Mesendoderm (in vitro differentiated cells): ENCODE results near the gene ELF3. TPM values are rescaled to one million over a fixed set of nuclear protein-coding genes. Genes with fewer than 3 reads are reported as not detected.
"Not testable (repeated sequence)": the region's sequence is repeated elsewhere in the genome, so short reads cannot be mapped to it uniquely, and the experiment has no call there.

Experiments used
- DNase-seq: peaks from one replicate; pipeline ENCODE4 v3.0.0; 2013
- H2AK5ac ChIP-seq: 2 replicates; pipeline ENCODE4 v1.6.1; 2013; ENCODE audit warnings: low read length, inconsistent platforms
- H2BK120ac ChIP-seq: 2 replicates; pipeline ENCODE4 v1.6.1; 2013; ENCODE audit warnings: low read depth, mild to moderate bottlenecking, low read length, moderate library complexity, mixed read lengths
- H2BK15ac ChIP-seq: replicated peaks from 2 replicates; pipeline ENCODE4 v1.6.1; 2013; ENCODE audit warnings: low read depth, mild to moderate bottlenecking, moderate library complexity
- H2BK5ac ChIP-seq: 2 replicates; pipeline ENCODE4 v1.6.1; 2013; ENCODE audit warnings: low read length, inconsistent platforms
- H3K18ac ChIP-seq: 2 replicates; pipeline ENCODE4 v1.6.1; 2013; ENCODE audit warnings: mild to moderate bottlenecking, low read length, mixed read lengths
- H3K23ac ChIP-seq: one replicate; pipeline ENCODE4 v1.6.1; 2013; ENCODE audit warnings: low read length
- H3K27ac ChIP-seq: 2 replicates; pipeline ENCODE4 v1.5.1; 2013; ENCODE audit warnings: low read depth, mild to moderate bottlenecking, inconsistent platforms, low read length, moderate library complexity
- H3K27me3 ChIP-seq: 2 replicates; pipeline ENCODE4 v1.6.1; 2013; ENCODE audit warnings: low read length, control low read depth, mild to moderate bottlenecking, inconsistent platforms; ENCODE audit not compliant: insufficient read depth, poor library complexity
- H3K36me3 ChIP-seq: 2 replicates; pipeline ENCODE4 v1.6.1; 2013; ENCODE audit warnings: low read length, inconsistent platforms; ENCODE audit not compliant: control insufficient read depth, insufficient read depth
- H3K4ac ChIP-seq: one replicate; pipeline ENCODE4 v1.6.1; 2013; ENCODE audit warnings: low read depth, mild to moderate bottlenecking, low read length, moderate library complexity
- H3K4me1 ChIP-seq: 2 replicates; pipeline ENCODE4 v1.6.1; 2013; ENCODE audit warnings: low read depth, low read length, inconsistent platforms; ENCODE audit not compliant: control insufficient read depth
- H3K4me2 ChIP-seq: 2 replicates; pipeline ENCODE4 v1.6.1; 2013; ENCODE audit warnings: low read length
- H3K4me3 ChIP-seq: 2 replicates; pipeline ENCODE4 v1.5.1; 2013; ENCODE audit warnings: mild to moderate bottlenecking, low read length
- H3K56ac ChIP-seq: one replicate; pipeline ENCODE4 v1.6.1; 2013; ENCODE audit warnings: low read length
- H3K79me1 ChIP-seq: 2 replicates; pipeline ENCODE4 v1.6.1; 2013; ENCODE audit warnings: low read length, inconsistent platforms
- H3K79me2 ChIP-seq: 2 replicates; pipeline ENCODE4 v1.6.1; 2013; ENCODE audit warnings: mild to moderate bottlenecking, low read length; ENCODE audit not compliant: control insufficient read depth, insufficient read depth
- H3K9ac ChIP-seq: 2 replicates; pipeline ENCODE4 v1.6.1; 2013; ENCODE audit warnings: low read length, inconsistent platforms
- H4K5ac ChIP-seq: one replicate; pipeline ENCODE4 v1.6.1; 2013; ENCODE audit warnings: low read length
- H4K8ac ChIP-seq: one replicate; pipeline ENCODE4 v1.6.1; 2013; ENCODE audit warnings: low read depth, mild to moderate bottlenecking, control low read depth, low read length, moderate library complexity
- WGBS: extraction: QIAGEN DNeasy Blood & Tissue Kit; methylation state at CpG from one replicate; pipeline ENCODE4 v1.1.7; 2013; ENCODE audit warnings: low lambda C conversion rate, missing lambda C conversion rate; ENCODE audit not compliant: insufficient coverage; ENCODE audit errors: extremely low coverage; 5-methylcytosine and 5-hydroxymethylcytosine counted together
- polyA plus RNA-seq, 2 experiments: library from polyadenylated mRNA; stranded (reverse); fragments of 200-250 nt; gene quantifications; one replicate each; pipeline ENCODE4 v1.2.3, GENCODE V29; 2013

The ELF3 gene
- 5.0 TPM for polyA plus RNA-seq (2013, experiment 1 of 2)
- 5.0 TPM for polyA plus RNA-seq (2013, experiment 2 of 2)

GRCh38 chr1:202010180-202011015 lies at the start of gene ELF3:
Gene ELF3 (plus strand): TSS chr1:202010587. CDS start chr1:202011137, 550 bp downstream.
- Histone ChIP-seq H3K79me1 (peaks cover 2% of the 10 kb centered on the region), H3K36me3 (no peaks in the 10 kb centered on the region), H3K56ac (peak within 1 kb of the TSS; percentile 87), H3K4ac (peak within 1 kb of the TSS; percentile 59), H3K18ac (peak within 1 kb of the TSS; percentile 77), H4K8ac (no peak within 1 kb of the TSS), H2BK15ac (no peak within 1 kb of the TSS), H2BK120ac (no peak within 1 kb of the TSS), H3K27me3 (no peaks in the 10 kb centered on the region), H3K4me3 (peak within 1 kb of the TSS; percentile 26), H3K4me1 (peaks cover 23% of the 10 kb centered on the region), H3K23ac (no peak within 1 kb of the TSS), H2BK5ac (peak within 1 kb of the TSS; percentile 83), H3K9ac (peak within 1 kb of the TSS; percentile 66), H3K4me2 (peak within 1 kb of the TSS; percentile 66), H3K79me2 (no peaks in the 10 kb centered on the region), H4K5ac (no peak within 1 kb of the TSS), H3K27ac (peak within 1 kb of the TSS; percentile 72), H2AK5ac (peak within 1 kb of the TSS; percentile 5)
- no CpG with 5 or more reads among the region's 24 CpGs for WGBS
- peak; percentile 99 for DNase-seq

DNA sequence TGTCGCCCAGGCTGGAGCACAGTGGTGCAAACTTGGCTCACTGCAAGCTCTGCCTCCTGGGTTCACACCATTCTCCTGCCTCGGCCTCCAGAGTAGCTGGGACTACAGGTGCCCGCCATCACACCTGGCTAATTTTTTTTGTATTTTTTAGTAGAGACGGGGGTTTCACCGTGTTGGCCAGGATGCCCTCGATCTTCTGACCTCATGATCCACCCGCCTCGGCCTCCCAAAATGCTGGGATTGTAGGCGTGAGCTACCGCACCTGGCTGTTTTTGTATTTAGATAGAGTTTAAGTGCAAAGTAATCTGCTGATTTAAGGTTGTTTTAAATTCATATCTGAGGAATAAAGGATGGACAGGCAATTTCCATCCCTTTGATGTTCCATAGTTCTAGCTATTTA lies 48.0 kb upstream of the ELF3 start:
- H3K79me2 ChIP-seq, H3K56ac ChIP-seq, H3K9ac ChIP-seq, H3K4ac ChIP-seq, H2BK5ac ChIP-seq, H4K8ac ChIP-seq, H3K79me1 ChIP-seq, H3K4me3 ChIP-seq, H4K5ac ChIP-seq, H3K23ac ChIP-seq, H2BK15ac ChIP-seq, H2AK5ac ChIP-seq, H3K4me2 ChIP-seq, H3K18ac ChIP-seq, H2BK120ac ChIP-seq, DNase-seq, H3K27me3 ChIP-seq, H3K27ac ChIP-seq, H3K36me3 ChIP-seq, H3K4me1 ChIP-seq: not testable (repeated sequence)
- no CpG with 5 or more reads among the region's 10 CpGs for WGBS

- H2BK15ac ChIP-seq, result no peak overlapping the region
- WGBS, result no CpG with 5 or more reads among the region's 1 CpG
- no peak overlapping the region for H2BK120ac ChIP-seq
- no peak overlapping the region for H3K4me2 ChIP-seq
- H4K5ac ChIP-seq, result no peak overlapping the region
- no peak overlapping the region for H3K27ac ChIP-seq
- H3K23ac ChIP-seq, result no peak overlapping the region
- no peak overlapping the region for H3K9ac ChIP-seq
- H3K18ac ChIP-seq, result no peak overlapping the region
- H3K4me1 ChIP-seq, result no peaks in the 10 kb centered on the region
- H3K4ac ChIP-seq, result no peak overlapping the region
- no peak overlapping the region for H3K4me3 ChIP-seq
- no peak for DNase-seq
- no peaks in the 10 kb centered on the region for H3K27me3 ChIP-seq
- no peaks in the 10 kb centered on the region for H3K79me1 ChIP-seq
- no peak overlapping the region for H2BK5ac ChIP-seq
- H3K79me2 ChIP-seq, result no peaks in the 10 kb centered on the region
- H3K56ac ChIP-seq, result no peak overlapping the region
- H4K8ac ChIP-seq, result no peak overlapping the region
- H2AK5ac ChIP-seq, result no peak overlapping the region
- H3K36me3 ChIP-seq, result peaks cover 4% of the 10 kb centered on the region
Measured at GRCh38 chr1:201964261-201964660, 46.1 kb upstream of the ELF3 start.

DNA sequence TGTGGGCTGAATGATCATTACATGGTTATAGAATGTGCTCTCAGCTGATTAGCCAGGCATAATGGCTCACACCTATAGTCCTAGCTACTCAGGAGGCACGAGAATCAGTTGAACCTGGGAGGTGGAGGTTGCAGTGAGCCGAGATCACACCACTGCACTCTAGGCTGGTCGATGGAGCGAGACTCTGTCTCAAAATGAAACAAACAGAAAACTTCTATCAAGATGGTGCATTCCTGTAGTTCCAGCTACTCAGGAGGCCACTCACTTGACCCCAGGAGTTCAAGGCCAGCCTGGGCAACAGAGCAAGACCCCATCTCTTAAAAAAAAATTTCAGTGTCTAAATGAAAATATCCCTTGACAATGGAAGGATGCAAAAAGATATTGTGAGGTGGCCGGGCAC lies 44.2 kb upstream of the ELF3 start:
- Histone ChIP-seq H3K9ac (no peak overlapping the region), H3K4me3 (no peak overlapping the region), H2AK5ac (no peak overlapping the region), H4K5ac (no peak overlapping the region), H3K4me1 (no peaks in the 10 kb centered on the region), H2BK15ac (no peak overlapping the region), H3K36me3 (peaks cover 4% of the 10 kb centered on the region), H2BK5ac (no peak overlapping the region), H3K79me2 (no peaks in the 10 kb centered on the region), H3K4me2 (no peak overlapping the region), H3K79me1 (no peaks in the 10 kb centered on the region), H3K27me3 (no peaks in the 10 kb centered on the region), H4K8ac (no peak overlapping the region), H3K56ac (no peak overlapping the region), H3K23ac (no peak overlapping the region), H2BK120ac (no peak overlapping the region), H3K27ac (no peak overlapping the region), H3K4ac (no peak overlapping the region), H3K18ac (no peak overlapping the region)
- no peak for DNase-seq
- no CpG with 5 or more reads among the region's 5 CpGs for WGBS

GRCh38 chr1:201968202-201968925 lies 42.0 kb upstream of the ELF3 start:
- no peak overlapping the region for H4K5ac ChIP-seq
- no peak overlapping the region for H2BK5ac ChIP-seq
- H3K56ac ChIP-seq, result no peak overlapping the region
- H3K27ac ChIP-seq, result no peak overlapping the region
- no peak overlapping the region for H4K8ac ChIP-seq
- H3K18ac ChIP-seq, result no peak overlapping the region
- peaks cover 2% of the 10 kb centered on the region for H3K36me3 ChIP-seq
- H3K4me1 ChIP-seq, result no peaks in the 10 kb centered on the region
- no peak overlapping the region for H3K4me2 ChIP-seq
- no peak for DNase-seq
- no peaks in the 10 kb centered on the region for H3K79me2 ChIP-seq
- no peak overlapping the region for H3K23ac ChIP-seq
- H2BK15ac ChIP-seq, result no peak overlapping the region
- no peak overlapping the region for H3K4me3 ChIP-seq
- H3K27me3 ChIP-seq, result no peaks in the 10 kb centered on the region
- no peaks in the 10 kb centered on the region for H3K79me1 ChIP-seq
- no peak overlapping the region for H2AK5ac ChIP-seq
- no peak overlapping the region for H3K4ac ChIP-seq
- H3K9ac ChIP-seq, result no peak overlapping the region
- H2BK120ac ChIP-seq, result no peak overlapping the region
- no CpG with 5 or more reads among the region's 16 CpGs for WGBS
